K562 (cell line): ENCODE measurements around the gene TFB2M. TPM values are rescaled to one million over a fixed set of nuclear protein-coding genes. Genes with fewer than 3 reads are reported as not detected.

Experiments used
- CEBPB ChIP-seq: fragments of 450-650 bp; IDR thresholded peaks from 2 replicates; pipeline ENCODE4 v1.6.1; 2016; ENCODE audit warnings: missing genetic modification characterization, missing compliant biosample characterization
- CREB3 ChIP-seq: fragments of 450-650 bp; conservative IDR thresholded peaks from 2 replicates; pipeline ENCODE4 v1.6.1; 2016; ENCODE audit warnings: missing genetic modification characterization, low read depth, mild to moderate bottlenecking, missing compliant biosample characterization, moderate library complexity
- CSDE1 ChIP-seq, 2 experiments: fragments of 450-650 bp; IDR thresholded peaks; 2 replicates each; pipeline ENCODE4 v1.6.1; 2016; ENCODE audit warnings: mild to moderate bottlenecking in 1 of 2
- DIDO1 ChIP-seq: fragments of 450-650 bp; IDR thresholded peaks from 2 replicates; pipeline ENCODE4 v1.6.1; 2016; ENCODE audit warnings: low read depth, missing biosample characterization, missing genetic modification characterization
- EP300 ChIP-seq: IDR thresholded peaks from 2 replicates; pipeline ENCODE4 v1.6.1; 2012; ENCODE audit warnings: low read length, improper control_type of control experiment
- EWSR1 ChIP-seq: fragments of 450-650 bp; IDR thresholded peaks from 2 replicates; pipeline ENCODE4 v1.6.1; 2018; ENCODE audit warnings: borderline replicate concordance, mild to moderate bottlenecking, low read depth, moderate library complexity; ENCODE audit not compliant: partially characterized antibody
- FOXJ3 ChIP-seq: sonication (generic); formaldehyde crosslinking; IDR thresholded peaks from 2 replicates; pipeline ENCODE4 v1.4.0; 2020; ENCODE audit warnings: mild to moderate bottlenecking, missing genetic modification reagents
- GABPB1 ChIP-seq: sonication (generic); formaldehyde crosslinking; IDR thresholded peaks from 2 replicates; pipeline ENCODE4 v1.8.0; 2022; ENCODE audit warnings: mild to moderate bottlenecking, missing genetic modification reagents
- MAZ ChIP-seq, 2 experiments: fragments of 450-650 bp in 1 of 2; sonication (generic) in 1 of 2; formaldehyde crosslinking; IDR thresholded peaks in 1 of 2; conservative IDR thresholded peaks in 1 of 2; 2 replicates each; pipeline versions ENCODE4 v1.4.0 to v1.5.0; 2020; ENCODE audit warnings: mild to moderate bottlenecking in 1 of 2, missing genetic modification reagents in 1 of 2
- NFIC ChIP-seq: fragments of 450-650 bp; IDR thresholded peaks from 2 replicates; pipeline ENCODE4 v1.6.1; 2017; ENCODE audit warnings: mild to moderate bottlenecking, inconsistent platforms
- NR3C1 ChIP-seq: sonication (generic); formaldehyde crosslinking; IDR thresholded peaks from 2 replicates; pipeline ENCODE4 v1.8.1; 2022; ENCODE audit warnings: missing genetic modification reagents
- PBX2 ChIP-seq, 2 experiments: IDR thresholded peaks in 1 of 2; conservative IDR thresholded peaks in 1 of 2; 2 replicates each; pipeline ENCODE4 v1.6.1; 2016; ENCODE audit warnings: low read depth in 2 of 2, mild to moderate bottlenecking in 1 of 2, missing compliant biosample characterization in 1 of 2, missing genetic modification characterization in 1 of 2, moderate library complexity in 1 of 2
- RUNX1 ChIP-seq: sonication (generic); IDR thresholded peaks from 2 replicates; pipeline ENCODE4 v1.6.1; 2016; ENCODE audit warnings: antibody characterized with exemption, low read depth
- SRF ChIP-seq, 2 experiments: fragments of 250-450, 450-650 bp in 1 of 2; sonication (Bioruptor Pico) in 1 of 2; sonication (generic) in 1 of 2; formaldehyde crosslinking; IDR thresholded peaks; 2 replicates each; pipeline versions ENCODE4 v1.5.0 to v1.5.1; 2020 to 2022; ENCODE audit warnings: mild to moderate bottlenecking in 1 of 2, missing genetic modification reagents in 1 of 2
- TBL1XR1 ChIP-seq, 2 experiments: IDR thresholded peaks; 2 replicates each; pipeline ENCODE4 v1.6.1; 2012; ENCODE audit warnings: improper control_type of control experiment in 2 of 2, low read length in 2 of 2, mild to moderate bottlenecking in 1 of 2
- THAP7 ChIP-seq: fragments of 250-450 bp; sonication (Bioruptor Pico); IDR thresholded peaks from 2 replicates; pipeline ENCODE4 v1.5.0; 2021
- ZFPM2 ChIP-seq: fragments of 250-450 bp; sonication (Bioruptor Pico); IDR thresholded peaks from 2 replicates; pipeline ENCODE4 v1.5.1; 2022; ENCODE audit warnings: mild to moderate bottlenecking
- ZNF134 ChIP-seq: fragments of 250-450 bp; sonication (Bioruptor Pico); conservative IDR thresholded peaks from 2 replicates; pipeline ENCODE4 v1.4.0; 2020
- ZNF143 ChIP-seq: sonication (generic); formaldehyde crosslinking; IDR thresholded peaks from 2 replicates; pipeline ENCODE4 v1.9.0; 2022; ENCODE audit warnings: mild to moderate bottlenecking, missing genetic modification reagents
- polyA plus RNA-seq, 8 experiments: library from polyadenylated mRNA; depleted of rRNA in 4 of 8; stranded (reverse) in 5 of 8; unstranded in 3 of 8; fragments of >200 nt; fragmentation: Nextera tagmentation in 2 of 8; fragmentation: Illumina TruSeq in 1 of 8; extraction: Ambion mirVana in 2 of 8; extraction: Trizol in 1 of 8; gene quantifications; 2 replicates each; pipeline versions ENCODE4 v1.2.1 to v1.2.3, GENCODE V29; 2011 to 2014; ENCODE audit warnings: inconsistent platforms in 1 of 8, missing spikeins in 1 of 8
- total RNA-seq, 7 experiments: library from RNA; depleted of rRNA in 6 of 7; stranded (reverse); fragments of >200 nt in 6 of 7; fragmentation: Illumina TruSeq in 2 of 7; extraction: Trizol in 2 of 7; gene quantifications; 2 replicates each; pipeline versions ENCODE4 v1.2.1 to v1.2.3, GENCODE V29; 2011 to 2021; ENCODE audit warnings: low replicate concordance in 1 of 7
- TF ChIP-seq, protein P1 (sequence below): fragments of 250-450 bp; sonication (Bioruptor Pico); IDR thresholded peaks from 2 replicates; pipeline ENCODE4 v1.5.0; 2021; ENCODE audit warnings: mild to moderate bottlenecking, moderate library complexity

The TFB2M gene
- total and polyA plus RNA-seq, 9 of the 15 experiments (the other 6 are each of a cell fraction or from before 2014, with no cell fraction given) = 55.1 to 162 (median 70.6) TPM

GRCh38 chr1:246566128-246566812 lies at the start of gene TFB2M, which contains the start of gene CNST (continued):
- TF ChIP-seq FOXJ3 (CRISPR knock-in tag) (no peak), CSDE1 (IDR thresholded peaks at IDR 0.05) (no peak), ZFPM2 (CRISPR knock-in tag) (no peak), NR3C1 (CRISPR knock-in tag) (no peak), CEBPB (tag) (no peak), ZNF134 (CRISPR knock-in tag) (no peak), NFIC (0 out of 2 replicates have a peak, but pooled peaks have one; percentile 12), DIDO1 (tag) (peak; percentile 55; the same call in 1 of the 2 replicates), SRF (CRISPR knock-in tag; IDR thresholded peaks at IDR 0.05) (peak in 1 of 2 experiments; percentile 84; a peak in 2 of 4 replicates), EWSR1 (no peak), ZNF143 (CRISPR knock-in tag) (no peak; the same call in 1 of the 2 replicates), GABPB1 (CRISPR knock-in tag) (peak; percentile 97), PBX2 (CRISPR knock-in tag; IDR thresholded peaks at IDR 0.05; ENCODE audit: low read depth) (no peak), PBX2 (tag; conservative IDR thresholded peaks at IDR 0.05; ENCODE audit: low read depth) (no peak), THAP7 (CRISPR knock-in tag) (peak; percentile 21; the same call in 1 of the 2 replicates), CREB3 (no peak), RUNX1 (no peak; the same call in 1 of the 2 replicates), TBL1XR1 (IDR thresholded peaks at IDR 0.05; ENCODE audit: low read length in 2 of 2) (peak in 1 of 2 experiments; percentile 46; a peak in 1 of 4 replicates), MAZ (CRISPR knock-in tag; conservative IDR thresholded peaks at IDR 0.05 in 1 of 2, IDR thresholded peaks at IDR 0.05 in 1 of 2) (peak; percentile 85 to 97), EP300 (peak; percentile 42; the same call in 1 of the 2 replicates)
- TF ChIP-seq, protein P1, sequence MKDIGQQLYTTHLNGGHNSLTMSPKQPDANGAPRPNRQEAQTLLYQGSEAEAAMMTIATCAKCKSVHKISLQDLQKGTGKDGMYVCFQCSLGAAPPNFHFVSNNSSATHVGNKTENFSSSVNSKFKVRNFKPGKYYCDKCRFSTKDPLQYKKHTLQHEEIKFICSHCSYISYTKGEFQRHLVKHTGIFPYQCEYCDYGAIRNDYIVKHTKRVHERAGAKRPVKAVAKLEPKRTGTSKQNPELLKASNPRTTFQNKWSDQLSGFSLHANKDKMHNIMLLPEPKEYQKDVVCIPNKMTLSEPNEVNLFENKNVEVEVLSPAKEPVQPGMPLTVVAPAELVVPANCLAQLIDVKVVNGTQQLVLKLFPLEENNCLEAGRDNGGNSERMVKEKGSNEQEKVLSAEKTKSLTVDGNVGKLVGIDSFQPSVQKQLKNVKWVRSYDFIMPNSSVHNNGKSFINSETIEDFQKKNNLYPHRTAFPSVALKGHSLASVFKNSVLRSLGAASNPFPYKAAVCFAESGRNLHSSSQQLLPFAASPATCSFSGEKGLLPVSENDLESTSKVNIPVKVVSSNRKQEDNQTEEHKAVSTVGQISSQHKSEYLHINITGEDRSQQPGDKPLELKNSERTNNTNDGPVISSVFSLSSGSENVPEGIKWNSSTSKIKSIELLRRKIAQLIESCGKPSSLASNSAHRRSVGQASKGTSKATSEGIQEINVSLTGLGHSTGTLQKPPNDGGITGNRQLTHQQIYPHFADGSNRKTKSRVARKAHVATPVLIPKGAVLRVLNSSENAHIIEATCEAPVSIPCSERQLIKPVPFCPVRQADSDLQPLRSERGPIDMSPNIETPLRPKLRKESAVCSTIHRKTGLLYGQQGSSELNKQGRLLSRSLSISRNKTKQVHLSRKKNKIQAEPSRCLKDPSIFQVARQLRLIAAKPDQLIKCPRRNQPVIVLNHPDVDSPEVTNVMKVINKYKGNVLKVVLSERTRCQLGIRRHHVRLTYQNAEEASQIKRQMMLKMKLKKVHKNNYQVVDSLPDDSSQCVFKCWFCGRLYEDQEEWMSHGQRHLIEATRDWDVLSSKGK (CRISPR knock-in tag) = no peak
